Measurements from ENCODE around the gene DNAJB1. TPM values are rescaled to one million over a fixed set of nuclear protein-coding genes. Genes with fewer than 3 reads are reported as not detected.
A peak's percentile ranks its signal among the peaks of the same experiment; 100 is the strongest.

Gene DNAJB1
- total and polyA plus RNA-seq, 10 of the 15 experiments (the other 5 are each of a cell fraction or from before 2014, with no cell fraction given) = 4.8 to 65.8 (median 34.9) TPM

DNA sequence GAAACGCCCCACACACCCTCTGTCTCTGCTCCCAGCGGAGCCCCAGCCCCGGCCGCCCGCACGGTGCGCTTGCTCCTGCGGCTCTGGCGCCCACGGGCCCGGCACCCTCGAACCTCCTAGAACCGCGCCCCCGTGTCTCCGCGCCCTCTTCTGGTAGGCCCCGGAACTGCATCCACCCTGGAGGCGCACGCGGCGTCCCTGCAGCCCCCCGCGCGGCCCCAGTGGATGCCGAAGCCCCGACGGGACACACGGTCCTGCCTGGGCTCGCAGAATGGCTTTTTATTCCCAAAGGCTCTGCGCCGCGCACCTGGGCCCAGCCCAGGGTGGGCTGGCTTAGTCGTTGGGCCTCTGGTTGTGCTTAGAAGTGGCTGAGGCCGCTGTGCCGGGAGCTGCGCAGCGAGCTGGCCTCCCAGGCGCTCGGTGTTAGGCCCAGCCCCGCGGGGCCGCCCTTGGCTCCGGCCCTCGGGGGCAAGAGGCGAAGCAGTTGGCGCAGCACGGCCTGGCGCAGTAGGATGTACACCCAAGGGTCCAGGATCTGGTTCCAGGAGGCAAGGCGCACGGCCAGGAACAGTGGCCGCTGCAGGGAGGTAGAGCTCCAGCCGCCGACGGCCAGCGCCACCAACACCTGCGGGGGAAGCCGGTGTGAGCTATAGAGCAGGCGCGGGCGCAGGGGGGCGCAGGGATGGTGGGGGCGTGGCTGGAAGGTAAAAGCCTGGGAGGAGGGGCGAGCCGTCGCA is 45.8 kb downstream of the DNAJB1 start (continued):
- TF ChIP-seq FOXM1 (IDR thresholded peaks at IDR 0.05; ENCODE audit: low read depth, low read length) (0 out of 2 replicates have a peak, but pooled peaks have one; percentile 17), RBBP5 (conservative IDR thresholded peaks at IDR 0.05) (no peak), ASH2L (IDR thresholded peaks at IDR 0.05; ENCODE audit: borderline replicate concordance, low read depth) (no peak), CREB1 (IDR thresholded peaks at IDR 0.05; ENCODE audit: low read depth) (no peak; the same call in 1 of the 2 replicates), SMARCA5 (IDR thresholded peaks at IDR 0.05) (peak; percentile 41; the same call in 1 of the 2 replicates), MEF2A (IDR thresholded peaks at IDR 0.05; ENCODE audit: insufficient read depth, low read depth, low read length) (no peak), MTA2 (IDR thresholded peaks at IDR 0.05; ENCODE audit: low read depth) (no peak), SREBF1 (IDR thresholded peaks at IDR 0.05; ENCODE audit: low read length) (no peak), SPI1 (IDR thresholded peaks at IDR 0.05; ENCODE audit: borderline replicate concordance, insufficient read depth, low read depth, low read length) (no peak), RELA (IDR thresholded peaks at IDR 0.05; ENCODE audit: borderline replicate concordance, partially characterized antibody) (no peak), BRCA1 (IDR thresholded peaks at IDR 0.05; ENCODE audit: low read depth, low read length) (no peak), JUND (IDR thresholded peaks at IDR 0.05; ENCODE audit: low read depth, low read length) (no peak), CEBPB (IDR thresholded peaks at IDR 0.05; ENCODE audit: borderline replicate concordance in 1 of 2, low read depth in 2 of 2, low read length in 2 of 2) (no peak), FOS (IDR thresholded peaks at IDR 0.05; ENCODE audit: borderline replicate concordance, extremely low read depth, insufficient read length) (no peak), SRF (IDR thresholded peaks at IDR 0.05; ENCODE audit: low read depth in 2 of 2, low read length in 2 of 2) (no peak; a peak in 1 of 4 replicates)
- TF ChIP-seq, protein P1, sequence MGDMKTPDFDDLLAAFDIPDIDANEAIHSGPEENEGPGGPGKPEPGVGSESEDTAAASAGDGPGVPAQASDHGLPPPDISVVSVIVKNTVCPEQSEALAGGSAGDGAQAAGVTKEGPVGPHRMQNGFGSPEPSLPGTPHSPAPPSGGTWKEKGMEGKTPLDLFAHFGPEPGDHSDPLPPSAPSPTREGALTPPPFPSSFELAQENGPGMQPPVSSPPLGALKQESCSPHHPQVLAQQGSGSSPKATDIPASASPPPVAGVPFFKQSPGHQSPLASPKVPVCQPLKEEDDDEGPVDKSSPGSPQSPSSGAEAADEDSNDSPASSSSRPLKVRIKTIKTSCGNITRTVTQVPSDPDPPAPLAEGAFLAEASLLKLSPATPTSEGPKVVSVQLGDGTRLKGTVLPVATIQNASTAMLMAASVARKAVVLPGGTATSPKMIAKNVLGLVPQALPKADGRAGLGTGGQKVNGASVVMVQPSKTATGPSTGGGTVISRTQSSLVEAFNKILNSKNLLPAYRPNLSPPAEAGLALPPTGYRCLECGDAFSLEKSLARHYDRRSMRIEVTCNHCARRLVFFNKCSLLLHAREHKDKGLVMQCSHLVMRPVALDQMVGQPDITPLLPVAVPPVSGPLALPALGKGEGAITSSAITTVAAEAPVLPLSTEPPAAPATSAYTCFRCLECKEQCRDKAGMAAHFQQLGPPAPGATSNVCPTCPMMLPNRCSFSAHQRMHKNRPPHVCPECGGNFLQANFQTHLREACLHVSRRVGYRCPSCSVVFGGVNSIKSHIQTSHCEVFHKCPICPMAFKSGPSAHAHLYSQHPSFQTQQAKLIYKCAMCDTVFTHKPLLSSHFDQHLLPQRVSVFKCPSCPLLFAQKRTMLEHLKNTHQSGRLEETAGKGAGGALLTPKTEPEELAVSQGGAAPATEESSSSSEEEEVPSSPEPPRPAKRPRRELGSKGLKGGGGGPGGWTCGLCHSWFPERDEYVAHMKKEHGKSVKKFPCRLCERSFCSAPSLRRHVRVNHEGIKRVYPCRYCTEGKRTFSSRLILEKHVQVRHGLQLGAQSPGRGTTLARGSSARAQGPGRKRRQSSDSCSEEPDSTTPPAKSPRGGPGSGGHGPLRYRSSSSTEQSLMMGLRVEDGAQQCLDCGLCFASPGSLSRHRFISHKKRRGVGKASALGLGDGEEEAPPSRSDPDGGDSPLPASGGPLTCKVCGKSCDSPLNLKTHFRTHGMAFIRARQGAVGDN (IDR thresholded peaks at IDR 0.05) = no peak
- TF ChIP-seq, protein P2, sequence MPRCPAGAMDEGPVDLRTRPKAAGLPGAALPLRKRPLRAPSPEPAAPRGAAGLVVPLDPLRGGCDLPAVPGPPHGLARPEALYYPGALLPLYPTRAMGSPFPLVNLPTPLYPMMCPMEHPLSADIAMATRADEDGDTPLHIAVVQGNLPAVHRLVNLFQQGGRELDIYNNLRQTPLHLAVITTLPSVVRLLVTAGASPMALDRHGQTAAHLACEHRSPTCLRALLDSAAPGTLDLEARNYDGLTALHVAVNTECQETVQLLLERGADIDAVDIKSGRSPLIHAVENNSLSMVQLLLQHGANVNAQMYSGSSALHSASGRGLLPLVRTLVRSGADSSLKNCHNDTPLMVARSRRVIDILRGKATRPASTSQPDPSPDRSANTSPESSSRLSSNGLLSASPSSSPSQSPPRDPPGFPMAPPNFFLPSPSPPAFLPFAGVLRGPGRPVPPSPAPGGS (IDR thresholded peaks at IDR 0.05; ENCODE audit: borderline replicate concordance, insufficient read depth, low read depth, low read length, poor library complexity, severe bottlenecking) = peak; percentile 70
- TF ChIP-seq, protein P3, sequence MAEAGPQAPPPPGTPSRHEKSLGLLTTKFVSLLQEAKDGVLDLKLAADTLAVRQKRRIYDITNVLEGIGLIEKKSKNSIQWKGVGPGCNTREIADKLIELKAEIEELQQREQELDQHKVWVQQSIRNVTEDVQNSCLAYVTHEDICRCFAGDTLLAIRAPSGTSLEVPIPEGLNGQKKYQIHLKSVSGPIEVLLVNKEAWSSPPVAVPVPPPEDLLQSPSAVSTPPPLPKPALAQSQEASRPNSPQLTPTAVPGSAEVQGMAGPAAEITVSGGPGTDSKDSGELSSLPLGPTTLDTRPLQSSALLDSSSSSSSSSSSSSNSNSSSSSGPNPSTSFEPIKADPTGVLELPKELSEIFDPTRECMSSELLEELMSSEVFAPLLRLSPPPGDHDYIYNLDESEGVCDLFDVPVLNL (IDR thresholded peaks at IDR 0.05; ENCODE audit: low read depth, low read length) = no peak
- TF ChIP-seq, protein P4, sequence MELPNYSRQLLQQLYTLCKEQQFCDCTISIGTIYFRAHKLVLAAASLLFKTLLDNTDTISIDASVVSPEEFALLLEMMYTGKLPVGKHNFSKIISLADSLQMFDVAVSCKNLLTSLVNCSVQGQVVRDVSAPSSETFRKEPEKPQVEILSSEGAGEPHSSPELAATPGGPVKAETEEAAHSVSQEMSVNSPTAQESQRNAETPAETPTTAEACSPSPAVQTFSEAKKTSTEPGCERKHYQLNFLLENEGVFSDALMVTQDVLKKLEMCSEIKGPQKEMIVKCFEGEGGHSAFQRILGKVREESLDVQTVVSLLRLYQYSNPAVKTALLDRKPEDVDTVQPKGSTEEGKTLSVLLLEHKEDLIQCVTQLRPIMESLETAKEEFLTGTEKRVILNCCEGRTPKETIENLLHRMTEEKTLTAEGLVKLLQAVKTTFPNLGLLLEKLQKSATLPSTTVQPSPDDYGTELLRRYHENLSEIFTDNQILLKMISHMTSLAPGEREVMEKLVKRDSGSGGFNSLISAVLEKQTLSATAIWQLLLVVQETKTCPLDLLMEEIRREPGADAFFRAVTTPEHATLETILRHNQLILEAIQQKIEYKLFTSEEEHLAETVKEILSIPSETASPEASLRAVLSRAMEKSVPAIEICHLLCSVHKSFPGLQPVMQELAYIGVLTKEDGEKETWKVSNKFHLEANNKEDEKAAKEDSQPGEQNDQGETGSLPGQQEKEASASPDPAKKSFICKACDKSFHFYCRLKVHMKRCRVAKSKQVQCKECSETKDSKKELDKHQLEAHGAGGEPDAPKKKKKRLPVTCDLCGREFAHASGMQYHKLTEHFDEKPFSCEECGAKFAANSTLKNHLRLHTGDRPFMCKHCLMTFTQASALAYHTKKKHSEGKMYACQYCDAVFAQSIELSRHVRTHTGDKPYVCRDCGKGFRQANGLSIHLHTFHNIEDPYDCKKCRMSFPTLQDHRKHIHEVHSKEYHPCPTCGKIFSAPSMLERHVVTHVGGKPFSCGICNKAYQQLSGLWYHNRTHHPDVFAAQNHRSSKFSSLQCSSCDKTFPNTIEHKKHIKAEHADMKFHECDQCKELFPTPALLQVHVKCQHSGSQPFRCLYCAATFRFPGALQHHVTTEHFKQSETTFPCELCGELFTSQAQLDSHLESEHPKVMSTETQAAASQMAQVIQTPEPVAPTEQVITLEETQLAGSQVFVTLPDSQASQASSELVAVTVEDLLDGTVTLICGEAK (IDR thresholded peaks at IDR 0.05; ENCODE audit: borderline replicate concordance) = no peak
